GM18909 (cell line): ENCODE results near the gene COL6A3.

Source experiments
- ATAC-seq: cut with Tn5 transposase; IDR thresholded peaks from one replicate; pipeline ENCODE4 v1.9.1; 2021; ENCODE audit warnings: mild to moderate bottlenecking; ENCODE audit not compliant: unreplicated experiment, poor library complexity

Gene COL6A3

GRCh38 chr2:237323656-237324055 is 90.3 kb downstream of the COL6A3 start:
- no peak for ATAC-seq

- ATAC-seq = no peak
Measured at GRCh38 chr2:237322564-237322963, 91.4 kb downstream of the COL6A3 start.

GRCh38 chr2:237321746-237322145 is 92.2 kb downstream of the COL6A3 start:
- ATAC-seq = no peak

GRCh38 chr2:237320801-237321560 is 93.0 kb downstream of the COL6A3 start:
- no peak for ATAC-seq

GRCh38 chr2:237319887-237320286 is 94.1 kb downstream of the COL6A3 start:
- ATAC-seq = no peak

- no peak for ATAC-seq
Measured at GRCh38 chr2:237319086-237319820, 94.7 kb downstream of the COL6A3 start.

- ATAC-seq = no peak
Measured at GRCh38 chr2:237316339-237316738, 97.6 kb downstream of the COL6A3 start.

GRCh38 chr2:237315829-237316225 is 98.1 kb downstream of the COL6A3 start:
- ATAC-seq = no peak

GRCh38 chr2:237315170-237315828 is 98.7 kb downstream of the COL6A3 start:
- no peak for ATAC-seq

GRCh38 chr2:237314681-237315080 is 99.3 kb downstream of the COL6A3 start:
- no peak for ATAC-seq

GRCh38 chr2:237314198-237314597 is 99.8 kb downstream of the COL6A3 start:
- ATAC-seq = no peak

- ATAC-seq = no peak
Measured at GRCh38 chr2:237312021-237312755, 101.8 kb downstream of the COL6A3 start.

GRCh38 chr2:237310515-237311114 is 103.3 kb downstream of the COL6A3 start:
- no peak for ATAC-seq

- ATAC-seq = no peak
Measured at GRCh38 chr2:237309416-237309815, 104.5 kb downstream of the COL6A3 start.

- ATAC-seq = no peak
Measured at GRCh38 chr2:237309011-237309410, 105.0 kb downstream of the COL6A3 start.

GRCh38 chr2:237307474-237307873 is 106.5 kb downstream of the COL6A3 start:
- ATAC-seq = no peak

- no peak for ATAC-seq
Measured at GRCh38 chr2:237306787-237307170, 107.2 kb downstream of the COL6A3 start.

- no peak for ATAC-seq
Measured at GRCh38 chr2:237306083-237306786, 107.7 kb downstream of the COL6A3 start.

GRCh38 chr2:237305579-237305978 is 108.4 kb downstream of the COL6A3 start:
- no peak for ATAC-seq
